Adrenal gland (tissue), 5 donors: ENCODE data around the gene ARV1.

Experiments used
- CTCF ChIP-seq, 6 experiments: fragments of 450-650 bp in 4 of 6; fragments of 200-600 bp in 2 of 6; sonication (generic) in 1 of 6; IDR thresholded peaks; 1 replicate in 5 of 6; 2 replicates in 1 of 6; pipeline versions ENCODE4 v1.5.1 to v1.8.0; 2016 to 2021; ENCODE audit warnings: antibody characterized with exemption in 6 of 6, mild to moderate bottlenecking in 2 of 6, moderate library complexity in 1 of 6
- POLR2A ChIP-seq, 2 donors: fragments of 450-650 bp; IDR thresholded peaks; one replicate each; pipeline ENCODE4 v1.6.1; 2017; ENCODE audit warnings: antibody characterized with exemption in 2 of 2, mild to moderate bottlenecking in 2 of 2, moderate library complexity in 1 of 2
- donor health status: DM: no; HTN: no; CAD: no.

- no peak for TF ChIP-seq POLR2A (IDR thresholded peaks at IDR 0.05)
- TF ChIP-seq CTCF (IDR thresholded peaks at IDR 0.05) = no peak
Observed at GRCh38 chr1:230966358-230966873, 12.5 kb upstream of the ARV1 start.
